Thyroid gland (tissue), 4 donors: Measurements from ENCODE around the gene A4GALT. TPM values are rescaled to one million over a fixed set of nuclear protein-coding genes. Genes with fewer than 3 reads are reported as not detected.

Source experiments
- DNase-seq, 2 donors: peaks; one replicate each; pipeline ENCODE4 v3.0.0-alpha.2; 2019
- H3K27ac ChIP-seq, 3 donors: fragments of 200-600 bp; sonication (generic); 1 replicate in 2 of 3; 2 replicates in 1 of 3; pipeline ENCODE4 v1.5.1; 2016 to 2019; ENCODE audit warnings: mild to moderate bottlenecking in 1 of 3, moderate library complexity in 1 of 3
- H3K27me3 ChIP-seq: fragments of 200-600 bp; sonication (generic); one replicate; pipeline ENCODE4 v1.5.1; 2019
- H3K36me3 ChIP-seq, 2 donors: fragments of 200-600 bp; sonication (generic); one replicate each; pipeline ENCODE4 v1.5.1; 2016 to 2019
- H3K4me1 ChIP-seq, 2 donors: fragments of 200-600 bp; sonication (generic); one replicate each; pipeline ENCODE4 v1.5.1; 2017 to 2019
- H3K4me3 ChIP-seq, 3 donors: fragments of 200-600 bp; sonication (generic); replicated peaks in 1 of 3; 1 replicate in 2 of 3; 2 replicates in 1 of 3; pipeline ENCODE4 v1.5.1; 2016; ENCODE audit warnings: mild to moderate bottlenecking in 1 of 3
- H3K9me3 ChIP-seq: fragments of 200-600 bp; sonication (generic); one replicate; pipeline ENCODE4 v1.5.1; 2017
- CTCF ChIP-seq, 6 experiments: fragments of 200-600 bp in 3 of 6; fragments of 450-650 bp in 3 of 6; sonication (generic) in 3 of 6; IDR thresholded peaks; one replicate each; pipeline ENCODE4 v1.5.1; 2016 to 2019; ENCODE audit warnings: antibody characterized with exemption in 6 of 6, mild to moderate bottlenecking in 2 of 6, inconsistent platforms in 1 of 6, moderate library complexity in 1 of 6
- POLR2A ChIP-seq, 2 donors: fragments of 450-650 bp; IDR thresholded peaks; one replicate each; pipeline ENCODE4 v1.6.1; 2017; ENCODE audit warnings: antibody characterized with exemption in 2 of 2, mild to moderate bottlenecking in 2 of 2, moderate library complexity in 1 of 2
- WGBS, 2 donors: methylation state at CpG; one replicate each; pipeline ENCODE4 v1.1.5; 2017; 5-methylcytosine and 5-hydroxymethylcytosine counted together
- intact Hi-C: fragments of 100-400 bp; cut with DNase I; formaldehyde crosslinking; loops from one replicate; pipeline ENCODE4 v1.15.1; 2023
- total RNA-seq, 4 donors: library from RNA; depleted of rRNA; stranded (reverse); fragments of >200 nt; gene quantifications; one replicate each; pipeline ENCODE4 v1.2.3, GENCODE V29; 2016

The A4GALT gene
- total RNA-seq, 4 donors from 2014 or later: 12.6 to 23.9 (median 18.0) TPM

GRCh38 chr22:42699281-42699975, 21.2 kb downstream of the A4GALT start:
- DNase-seq: no peak
- TF ChIP-seq CTCF (IDR thresholded peaks at IDR 0.05): no peak
- no peak for TF ChIP-seq POLR2A (IDR thresholded peaks at IDR 0.05)
- H3K4me3 ChIP-seq: no peak overlapping the region
- no peaks in the 10 kb centered on the region for H3K9me3 ChIP-seq
- H3K27me3 ChIP-seq: no peaks in the 10 kb centered on the region
- H3K4me1 ChIP-seq: peaks cover 0 to 13% of the 10 kb centered on the region in 2 donors
- H3K27ac ChIP-seq: peak overlapping the region in 2 of 3 donors; percentile 17 to 33
- intact Hi-C loops: no loop called here
- WGBS, 2 donors: 74 to 79% methylated on average over 14 of the region's 17 CpGs
- H3K36me3 ChIP-seq: no peaks in the 10 kb centered on the region

DNA sequence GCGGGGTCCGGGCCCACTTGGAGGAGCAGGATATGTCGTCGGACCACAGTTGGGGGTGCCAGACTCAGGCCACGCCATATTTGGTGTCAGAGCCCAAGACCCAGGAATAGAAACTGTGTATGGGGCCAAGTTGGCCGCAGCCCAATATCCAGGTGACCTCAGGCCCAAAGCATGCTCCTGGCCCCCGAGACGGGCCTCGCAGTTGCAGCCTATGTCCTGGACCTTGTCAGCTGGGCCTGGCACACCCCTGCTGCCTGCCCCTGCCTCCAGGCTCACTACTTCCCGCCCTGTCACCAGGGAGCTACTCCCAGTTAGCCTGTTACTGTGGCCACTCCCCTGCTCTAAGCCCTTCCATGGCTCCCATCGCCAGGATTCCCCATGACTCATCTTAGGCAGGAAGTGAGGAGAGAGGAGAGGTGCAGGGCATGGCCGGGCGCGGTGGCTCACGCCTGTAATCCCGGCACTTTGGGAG, 23.1 kb downstream of the A4GALT start:
- Histone ChIP-seq H3K4me1 (peaks cover 0 to 13% of the 10 kb centered on the region in 2 donors), H3K4me3 (no peak overlapping the region), H3K36me3 (peaks cover 6 to 7% of the 10 kb centered on the region in 2 donors), H3K27ac (peak overlapping the region in 1 of 3 donors; percentile 50), H3K27me3 (no peaks in the 10 kb centered on the region), H3K9me3 (no peaks in the 10 kb centered on the region)
- TF ChIP-seq CTCF (IDR thresholded peaks at IDR 0.05) (no peak), POLR2A (IDR thresholded peaks at IDR 0.05) (no peak)
- WGBS, 2 donors: 63 to 74% methylated on average over 6 to 7 of the region's 16 CpGs
- intact Hi-C loops: no loop called here
- peak in 1 of 2 donors; percentile 34 for DNase-seq

DNA sequence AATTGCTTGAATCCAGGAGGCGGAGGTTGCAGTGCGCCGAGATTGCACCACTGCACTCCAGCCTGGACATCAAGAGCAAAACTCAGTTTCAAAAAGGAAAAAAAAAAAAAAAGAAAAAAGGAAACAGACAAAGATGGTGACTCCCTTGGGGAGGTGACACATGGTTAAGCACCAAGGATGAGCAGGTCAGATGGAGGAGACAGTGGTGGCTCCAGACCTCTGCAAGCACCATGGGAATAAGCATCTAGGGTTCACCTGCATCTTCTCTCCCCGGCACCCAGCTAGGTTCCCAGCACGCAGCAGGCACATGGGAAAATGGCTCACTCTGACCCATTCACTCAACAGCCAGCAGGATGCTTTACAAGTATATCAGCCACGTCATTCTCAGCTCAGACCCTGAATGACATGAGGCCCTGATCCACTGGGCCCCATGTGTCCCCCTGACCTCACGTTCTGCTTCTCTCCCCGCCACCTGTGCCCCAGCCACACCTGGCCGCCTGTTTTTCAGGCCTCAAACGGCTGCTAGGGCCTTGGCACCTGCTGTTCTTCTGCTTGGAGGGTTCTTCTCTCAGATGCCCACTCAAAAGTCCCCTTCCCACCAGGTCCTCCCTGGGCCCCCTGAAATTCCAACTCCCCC, 24.2 kb downstream of the A4GALT start:
- intact Hi-C loops: no loop called here
- WGBS, 2 donors: 83 to 88% methylated on average over 10 of the region's 10 CpGs

GRCh38 chr22:42695294-42695693, 25.4 kb downstream of the A4GALT start:
- no peak for TF ChIP-seq CTCF (IDR thresholded peaks at IDR 0.05)
- no peak for TF ChIP-seq POLR2A (IDR thresholded peaks at IDR 0.05)
- Histone ChIP-seq H3K27me3 (no peaks in the 10 kb centered on the region), H3K4me3 (no peak overlapping the region), H3K36me3 (peaks cover 7% of the 10 kb centered on the region in 2 donors), H3K4me1 (peaks cover 0 to 13% of the 10 kb centered on the region in 2 donors), H3K9me3 (no peaks in the 10 kb centered on the region), H3K27ac (no peak overlapping the region)
- no peak for DNase-seq
- 82 to 97% methylated on average over 8 to 9 of the region's 10 CpGs for WGBS, 2 donors
- intact Hi-C loops: no loop called here

More for the DNA sequence above, 24.2 kb downstream of the A4GALT start:
- H3K9me3 ChIP-seq: no peaks in the 10 kb centered on the region
- peaks cover 7% of the 10 kb centered on the region in 2 donors for H3K36me3 ChIP-seq
- DNase-seq: no peak
- peak overlapping the region in 1 of 3 donors; percentile 31 for H3K27ac ChIP-seq
- H3K27me3 ChIP-seq: no peaks in the 10 kb centered on the region
- H3K4me3 ChIP-seq: no peak overlapping the region
- no peak for TF ChIP-seq POLR2A (IDR thresholded peaks at IDR 0.05)
- TF ChIP-seq CTCF (IDR thresholded peaks at IDR 0.05): no peak
- peaks cover 0 to 13% of the 10 kb centered on the region in 2 donors for H3K4me1 ChIP-seq
